Parathyroid adenoma (tissue), 2 donors: ENCODE data around the gene ZDHHC3.

Experiments
- H2AFZ ChIP-seq: fragments of 300-600 bp; sonication (generic); one replicate; pipeline ENCODE4 v1.7.0; 2017; ENCODE audit warnings: antibody characterized with exemption, mild to moderate bottlenecking
- H3K27ac ChIP-seq: fragments of 300-600 bp; sonication (generic); one replicate; pipeline ENCODE4 v1.7.0; 2017
- H3K27me3 ChIP-seq: fragments of 300-600 bp; sonication (generic); one replicate; pipeline ENCODE4 v1.7.0; 2017; ENCODE audit warnings: low read length; ENCODE audit not compliant: control insufficient read depth, insufficient read depth
- H3K36me3 ChIP-seq: fragments of 300-600 bp; sonication (generic); one replicate; pipeline ENCODE4 v1.7.0; 2017; ENCODE audit warnings: low read length; ENCODE audit not compliant: control insufficient read depth, insufficient read depth
- H3K4me1 ChIP-seq: fragments of 300-600 bp; sonication (generic); one replicate; pipeline ENCODE4 v1.7.0; 2017; ENCODE audit warnings: control low read depth
- H3K4me2 ChIP-seq: fragments of 300-600 bp; sonication (generic); one replicate; pipeline ENCODE4 v1.7.0; 2017; ENCODE audit warnings: low read length
- H3K4me3 ChIP-seq: fragments of 300-600 bp; sonication (generic); one replicate; pipeline ENCODE4 v1.7.0; 2017; ENCODE audit warnings: low read depth, low read length
- H3K79me2 ChIP-seq: fragments of 300-600 bp; sonication (generic); one replicate; pipeline ENCODE4 v1.7.0; 2017; ENCODE audit warnings: control low read depth
- H3K9ac ChIP-seq: fragments of 300-600 bp; sonication (generic); one replicate; pipeline ENCODE4 v1.7.0; 2017; ENCODE audit warnings: mild to moderate bottlenecking
- H3K9me3 ChIP-seq: fragments of 300-600 bp; sonication (generic); one replicate; pipeline ENCODE4 v1.7.0; 2017; ENCODE audit warnings: low read length; ENCODE audit not compliant: control insufficient read depth
- TF ChIP-seq, protein P1 (sequence below): fragments of 300-600 bp; sonication (generic); IDR thresholded peaks from one replicate; pipeline ENCODE4 v1.7.0; 2017; ENCODE audit warnings: antibody characterized with exemption, mild to moderate bottlenecking
- donor health status: primary hyperparathyroidism.

The ZDHHC3 gene

GRCh38 chr3:44963571-44964325 is 12.2 kb downstream of the ZDHHC3 start:
- TF ChIP-seq, protein P1, sequence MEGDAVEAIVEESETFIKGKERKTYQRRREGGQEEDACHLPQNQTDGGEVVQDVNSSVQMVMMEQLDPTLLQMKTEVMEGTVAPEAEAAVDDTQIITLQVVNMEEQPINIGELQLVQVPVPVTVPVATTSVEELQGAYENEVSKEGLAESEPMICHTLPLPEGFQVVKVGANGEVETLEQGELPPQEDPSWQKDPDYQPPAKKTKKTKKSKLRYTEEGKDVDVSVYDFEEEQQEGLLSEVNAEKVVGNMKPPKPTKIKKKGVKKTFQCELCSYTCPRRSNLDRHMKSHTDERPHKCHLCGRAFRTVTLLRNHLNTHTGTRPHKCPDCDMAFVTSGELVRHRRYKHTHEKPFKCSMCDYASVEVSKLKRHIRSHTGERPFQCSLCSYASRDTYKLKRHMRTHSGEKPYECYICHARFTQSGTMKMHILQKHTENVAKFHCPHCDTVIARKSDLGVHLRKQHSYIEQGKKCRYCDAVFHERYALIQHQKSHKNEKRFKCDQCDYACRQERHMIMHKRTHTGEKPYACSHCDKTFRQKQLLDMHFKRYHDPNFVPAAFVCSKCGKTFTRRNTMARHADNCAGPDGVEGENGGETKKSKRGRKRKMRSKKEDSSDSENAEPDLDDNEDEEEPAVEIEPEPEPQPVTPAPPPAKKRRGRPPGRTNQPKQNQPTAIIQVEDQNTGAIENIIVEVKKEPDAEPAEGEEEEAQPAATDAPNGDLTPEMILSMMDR: no peak
- Histone ChIP-seq H3K27me3 (no peaks in the 10 kb centered on the region), H3K9ac (no peak overlapping the region), H3K4me3 (no peak overlapping the region), H3K4me2 (no peak overlapping the region), H2AFZ (no peak overlapping the region), H3K36me3 (no peaks in the 10 kb centered on the region), H3K9me3 (no peaks in the 10 kb centered on the region), H3K27ac (no peak overlapping the region), H3K4me1 (no peaks in the 10 kb centered on the region), H3K79me2 (peaks cover 84% of the 10 kb centered on the region)

- Histone ChIP-seq H3K36me3 (no peaks in the 10 kb centered on the region), H3K9me3 (no peaks in the 10 kb centered on the region), H3K4me2 (no peak overlapping the region), H2AFZ (no peak overlapping the region), H3K27me3 (no peaks in the 10 kb centered on the region), H3K4me3 (no peak overlapping the region), H3K79me2 (peaks cover 84% of the 10 kb centered on the region), H3K4me1 (no peaks in the 10 kb centered on the region), H3K9ac (no peak overlapping the region), H3K27ac (no peak overlapping the region)
- TF ChIP-seq, protein P1: no peak
These were observed 13.2 kb downstream of the ZDHHC3 start for GRCh38 chr3:44962621-44963393.

DNA sequence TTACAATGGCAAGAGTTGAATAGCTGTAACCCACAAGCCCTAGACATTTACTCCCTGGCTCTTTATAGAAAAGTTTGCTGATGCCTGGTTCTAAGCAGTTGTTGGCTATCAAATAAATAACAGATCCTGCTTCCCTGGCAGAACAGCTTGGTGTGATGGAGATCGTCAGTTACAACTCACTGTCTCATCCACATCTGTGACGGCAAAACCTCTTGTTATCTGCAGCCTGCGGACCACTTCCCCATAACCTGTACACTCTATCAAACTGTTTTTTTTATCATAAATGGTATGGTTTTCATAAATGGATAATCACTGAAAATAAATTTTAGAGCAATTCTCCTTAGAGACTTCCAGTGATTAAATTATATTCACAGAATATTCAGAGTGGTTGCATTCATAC is 14.1 kb downstream of the ZDHHC3 start:
- H3K27ac ChIP-seq: no peak overlapping the region
- no peak overlapping the region for H3K4me2 ChIP-seq

GRCh38 chr3:44960387-44961026 is 15.5 kb downstream of the ZDHHC3 start:
- H2AFZ ChIP-seq: no peak overlapping the region
- no peak overlapping the region for H3K4me2 ChIP-seq
- H3K79me2 ChIP-seq: peaks cover 75% of the 10 kb centered on the region
- H3K9me3 ChIP-seq: no peaks in the 10 kb centered on the region
- H3K27ac ChIP-seq: no peak overlapping the region
- H3K9ac ChIP-seq: no peak overlapping the region
- H3K4me3 ChIP-seq: no peak overlapping the region
- TF ChIP-seq, protein P1: no peak
- no peaks in the 10 kb centered on the region for H3K4me1 ChIP-seq
- no peaks in the 10 kb centered on the region for H3K36me3 ChIP-seq
- H3K27me3 ChIP-seq: no peaks in the 10 kb centered on the region

More for the DNA sequence above, 14.1 kb downstream of the ZDHHC3 start:
- Histone ChIP-seq H3K79me2 (peaks cover 83% of the 10 kb centered on the region), H3K9ac (no peak overlapping the region), H3K36me3 (no peaks in the 10 kb centered on the region), H3K4me1 (no peaks in the 10 kb centered on the region), H3K4me3 (no peak overlapping the region), H2AFZ (no peak overlapping the region), H3K27me3 (no peaks in the 10 kb centered on the region), H3K9me3 (no peaks in the 10 kb centered on the region)
- TF ChIP-seq, protein P1: no peak
